NCI-H1930 (cell line): ENCODE results near the gene CADPS2.
A peak's percentile ranks its signal among the peaks of the same experiment; 100 is the strongest.
"Not testable (repeated sequence)": the region's sequence is repeated elsewhere in the genome, so short reads cannot be mapped to it uniquely, and the experiment has no call there.

Source experiments
- DNase-seq, 2 experiments: peaks; one replicate each; lab custom pipeline; 2025; lab: John Stamatoyannopoulos, UW

The CADPS2 gene

GRCh38 chr7:122709930-122710646, 176.2 kb downstream of the CADPS2 start:
- DNase-seq: no peak

GRCh38 chr7:122706836-122707235, 179.4 kb downstream of the CADPS2 start:
- DNase-seq: no peak

GRCh38 chr7:122702872-122703510, 183.3 kb downstream of the CADPS2 start, which contains the start of gene RNF148:
Gene RNF148 (minus strand): TSS chr7:122702922. CDS start chr7:122702750, 172 bp downstream.
- DNase-seq: no peak

- no peak for DNase-seq
Observed at GRCh38 chr7:122699017-122699416, 187.2 kb downstream of the CADPS2 start, which contains the start of gene RNF133. Gene RNF133 (minus strand): TSS chr7:122699117. CDS start chr7:122698918, 199 bp downstream.

GRCh38 chr7:122695816-122696215, 190.4 kb downstream of the CADPS2 start:
- DNase-seq: no peak

- DNase-seq: no peak
Observed at GRCh38 chr7:122694697-122695096, 191.6 kb downstream of the CADPS2 start.

- no peak for DNase-seq
Observed at GRCh38 chr7:122692769-122693309, 193.4 kb downstream of the CADPS2 start.

- DNase-seq: no peak
Observed at GRCh38 chr7:122691569-122692235, 194.6 kb downstream of the CADPS2 start.

- peak in 1 of 2 experiments; percentile 9 for DNase-seq
Observed at GRCh38 chr7:122689346-122690109, 196.7 kb downstream of the CADPS2 start.

GRCh38 chr7:122688400-122688998, 197.8 kb downstream of the CADPS2 start:
- no peak for DNase-seq

GRCh38 chr7:122686360-122686878, 199.8 kb downstream of the CADPS2 start:
- DNase-seq: no peak

GRCh38 chr7:122684504-122684903, 201.8 kb downstream of the CADPS2 start:
- no peak for DNase-seq

GRCh38 chr7:122682815-122683550, 203.3 kb downstream of the CADPS2 start:
- no peak for DNase-seq

- not testable (repeated sequence) for DNase-seq
Observed at GRCh38 chr7:122681186-122681585, 205.1 kb downstream of the CADPS2 start.

- no peak for DNase-seq
Observed at GRCh38 chr7:122679813-122680212, 206.4 kb downstream of the CADPS2 start.

GRCh38 chr7:122679269-122679709, 207.0 kb downstream of the CADPS2 start:
- DNase-seq: not testable (repeated sequence)

- no peak for DNase-seq
Observed at GRCh38 chr7:122677149-122677548, 209.1 kb downstream of the CADPS2 start.

- no peak for DNase-seq
Observed at GRCh38 chr7:122676466-122676865, 209.8 kb downstream of the CADPS2 start.

GRCh38 chr7:122675621-122676020, 210.6 kb downstream of the CADPS2 start:
- DNase-seq: no peak

- no peak for DNase-seq
Observed at GRCh38 chr7:122675011-122675410, 211.2 kb downstream of the CADPS2 start.
